Ovary (tissue), 3 donors: ENCODE measurements around the gene MTUS2.

Source experiments
- EP300 ChIP-seq: sonication (generic); formaldehyde crosslinking; IDR thresholded peaks from one replicate; pipeline ENCODE4 v1.6.1; 2017; ENCODE audit warnings: antibody characterized with exemption
- POLR2A ChIP-seq: fragments of 450-650 bp; IDR thresholded peaks from one replicate; pipeline ENCODE4 v1.6.1; 2017; ENCODE audit warnings: antibody characterized with exemption, mild to moderate bottlenecking, moderate library complexity
- TF ChIP-seq, protein P1 (sequence below), 3 donors: fragments of 450-650 bp in 2 of 3; fragments of 200-600 bp in 1 of 3; IDR thresholded peaks; one replicate each; pipeline versions ENCODE4 v1.5.1 to v1.8.0; 2016 to 2022; ENCODE audit warnings: antibody characterized with exemption in 3 of 3, mild to moderate bottlenecking in 1 of 3
- donor health status: DM: no; HTN: no; CAD: no.

DNA sequence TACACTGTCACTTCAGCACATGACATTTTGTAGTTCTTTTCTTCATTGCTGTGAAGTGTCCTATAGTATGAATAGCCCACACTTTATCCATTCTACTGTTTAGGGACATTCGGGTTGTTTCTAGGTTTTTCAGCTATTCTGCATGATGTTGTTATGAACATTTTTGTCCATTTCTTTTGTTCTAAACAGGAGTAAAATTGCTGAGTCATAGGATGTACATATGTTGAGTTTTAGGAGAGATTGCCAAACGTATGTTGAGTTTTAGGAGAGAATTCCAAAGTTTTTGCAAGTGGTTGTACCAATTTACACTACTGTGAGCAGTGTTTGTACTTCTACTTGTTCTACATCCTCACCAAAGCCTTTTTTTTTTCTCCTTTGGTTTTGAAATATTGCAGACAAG is 115.0 kb downstream of the MTUS2 start:
- TF ChIP-seq, protein P1, sequence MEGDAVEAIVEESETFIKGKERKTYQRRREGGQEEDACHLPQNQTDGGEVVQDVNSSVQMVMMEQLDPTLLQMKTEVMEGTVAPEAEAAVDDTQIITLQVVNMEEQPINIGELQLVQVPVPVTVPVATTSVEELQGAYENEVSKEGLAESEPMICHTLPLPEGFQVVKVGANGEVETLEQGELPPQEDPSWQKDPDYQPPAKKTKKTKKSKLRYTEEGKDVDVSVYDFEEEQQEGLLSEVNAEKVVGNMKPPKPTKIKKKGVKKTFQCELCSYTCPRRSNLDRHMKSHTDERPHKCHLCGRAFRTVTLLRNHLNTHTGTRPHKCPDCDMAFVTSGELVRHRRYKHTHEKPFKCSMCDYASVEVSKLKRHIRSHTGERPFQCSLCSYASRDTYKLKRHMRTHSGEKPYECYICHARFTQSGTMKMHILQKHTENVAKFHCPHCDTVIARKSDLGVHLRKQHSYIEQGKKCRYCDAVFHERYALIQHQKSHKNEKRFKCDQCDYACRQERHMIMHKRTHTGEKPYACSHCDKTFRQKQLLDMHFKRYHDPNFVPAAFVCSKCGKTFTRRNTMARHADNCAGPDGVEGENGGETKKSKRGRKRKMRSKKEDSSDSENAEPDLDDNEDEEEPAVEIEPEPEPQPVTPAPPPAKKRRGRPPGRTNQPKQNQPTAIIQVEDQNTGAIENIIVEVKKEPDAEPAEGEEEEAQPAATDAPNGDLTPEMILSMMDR (IDR thresholded peaks at IDR 0.05), result no peak
- no peak for TF ChIP-seq POLR2A
- TF ChIP-seq EP300, result no peak
